ENCODE results near the gene ZNF608. TPM values are rescaled to one million over a fixed set of nuclear protein-coding genes. Genes with fewer than 3 reads are reported as not detected.

Gene ZNF608
- total RNA-seq, 2 experiments from 2014 or later = 22.6 to 58.8 TPM

DNA sequence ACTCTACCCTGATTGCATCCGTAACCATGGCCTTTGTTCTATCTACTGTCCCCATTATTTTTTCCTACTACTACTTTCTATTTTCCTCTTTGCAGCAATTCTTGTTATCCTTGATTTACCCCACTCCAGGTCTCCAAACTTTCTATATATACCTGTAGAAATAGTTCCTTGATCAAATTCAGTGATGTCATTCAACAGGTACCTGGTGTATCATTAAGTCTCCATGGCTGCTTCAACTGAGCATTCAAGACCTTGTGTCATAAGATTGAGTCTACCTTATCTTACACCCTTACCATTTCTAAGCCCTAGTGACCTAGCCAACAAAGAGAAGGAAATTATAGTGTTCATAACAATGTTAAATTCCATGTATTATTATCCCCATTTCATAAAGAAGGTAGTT, 35.8 kb upstream of the ZNF608 start:
- no peaks in the 10 kb centered on the region for H4K20me1 ChIP-seq (ENCODE audit: insufficient read depth, low read length)
- H3K4me3 ChIP-seq (ENCODE audit: low read depth, low read length, poor library complexity, severe bottlenecking) = no peak overlapping the region
- H3K79me2 ChIP-seq (ENCODE audit: insufficient read depth, low read depth, low read length) = no peaks in the 10 kb centered on the region
- no peaks in the 10 kb centered on the region for H3K36me3 ChIP-seq (ENCODE audit: insufficient read depth, low read length)
- TF ChIP-seq, protein P1, sequence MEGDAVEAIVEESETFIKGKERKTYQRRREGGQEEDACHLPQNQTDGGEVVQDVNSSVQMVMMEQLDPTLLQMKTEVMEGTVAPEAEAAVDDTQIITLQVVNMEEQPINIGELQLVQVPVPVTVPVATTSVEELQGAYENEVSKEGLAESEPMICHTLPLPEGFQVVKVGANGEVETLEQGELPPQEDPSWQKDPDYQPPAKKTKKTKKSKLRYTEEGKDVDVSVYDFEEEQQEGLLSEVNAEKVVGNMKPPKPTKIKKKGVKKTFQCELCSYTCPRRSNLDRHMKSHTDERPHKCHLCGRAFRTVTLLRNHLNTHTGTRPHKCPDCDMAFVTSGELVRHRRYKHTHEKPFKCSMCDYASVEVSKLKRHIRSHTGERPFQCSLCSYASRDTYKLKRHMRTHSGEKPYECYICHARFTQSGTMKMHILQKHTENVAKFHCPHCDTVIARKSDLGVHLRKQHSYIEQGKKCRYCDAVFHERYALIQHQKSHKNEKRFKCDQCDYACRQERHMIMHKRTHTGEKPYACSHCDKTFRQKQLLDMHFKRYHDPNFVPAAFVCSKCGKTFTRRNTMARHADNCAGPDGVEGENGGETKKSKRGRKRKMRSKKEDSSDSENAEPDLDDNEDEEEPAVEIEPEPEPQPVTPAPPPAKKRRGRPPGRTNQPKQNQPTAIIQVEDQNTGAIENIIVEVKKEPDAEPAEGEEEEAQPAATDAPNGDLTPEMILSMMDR (conservative IDR thresholded peaks at IDR 0.05; ENCODE audit: low read length) = no peak
- no peak for TF ChIP-seq EZH2phosphoT487 (IDR thresholded peaks at IDR 0.05; ENCODE audit: borderline replicate concordance, low read depth, low read length)
- CTCF ChIA-PET (ENCODE audit: unreplicated experiment) = no interaction called here
- H3K9me2 ChIP-seq (ENCODE audit: insufficient read depth, low read length) = no peaks in the 10 kb centered on the region
- no peaks in the 10 kb centered on the region for H3K9me3 ChIP-seq (ENCODE audit: low read length)
- POLR2A ChIA-PET = no interaction called here
- no peaks in the 10 kb centered on the region for H3K4me1 ChIP-seq (ENCODE audit: insufficient read depth, low read length, poor library complexity, severe bottlenecking)
- DNase-seq (ENCODE audit: low spot score) = no peak
- no peak overlapping the region for H3K4me2 ChIP-seq (ENCODE audit: low read length)
- BruUV-seq (replicated peaks) = no TSS peak
- H3K27ac ChIP-seq (ENCODE audit: low read depth, low read length, poor library complexity, severe bottlenecking) = no peak overlapping the region
- no peak overlapping the region for H2AFZ ChIP-seq (ENCODE audit: low read length)
- intact Hi-C loops (cut with micrococcal nuclease; ENCODE audit: unreplicated experiment) = no loop called here

DNA sequence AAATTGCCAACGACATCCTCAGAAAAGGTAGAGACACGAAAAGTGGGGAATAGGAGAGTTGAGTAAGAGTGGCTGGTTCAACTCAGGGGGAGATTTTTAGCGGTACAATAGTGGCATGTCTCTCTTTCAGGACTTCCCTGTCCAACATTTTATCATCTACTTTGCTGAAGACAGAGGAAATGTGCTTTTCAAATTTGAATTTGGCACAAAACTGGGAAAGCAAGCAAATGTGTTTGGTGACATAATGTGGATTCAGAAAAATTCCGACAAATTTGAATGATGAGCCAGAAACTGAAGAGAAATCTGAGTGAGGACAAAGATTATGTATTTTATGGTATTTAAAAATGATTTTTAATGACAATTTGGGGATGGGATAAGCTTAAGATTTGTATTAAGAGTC, 33.6 kb upstream of the ZNF608 start:
- Histone ChIP-seq H3K4me3 (ENCODE audit: low read depth, low read length, poor library complexity, severe bottlenecking) (no peak overlapping the region), H4K20me1 (ENCODE audit: insufficient read depth, low read length) (no peaks in the 10 kb centered on the region), H3K9me2 (ENCODE audit: insufficient read depth, low read length) (no peaks in the 10 kb centered on the region), H2AFZ (ENCODE audit: low read length) (no peak overlapping the region), H3K27ac (ENCODE audit: low read depth, low read length, poor library complexity, severe bottlenecking) (no peak overlapping the region), H3K9me3 (ENCODE audit: low read length) (no peaks in the 10 kb centered on the region), H3K4me1 (ENCODE audit: insufficient read depth, low read length, poor library complexity, severe bottlenecking) (no peaks in the 10 kb centered on the region), H3K36me3 (ENCODE audit: insufficient read depth, low read length) (no peaks in the 10 kb centered on the region), H3K4me2 (ENCODE audit: low read length) (no peak overlapping the region), H3K79me2 (ENCODE audit: insufficient read depth, low read depth, low read length) (no peaks in the 10 kb centered on the region)
- no peak for DNase-seq (ENCODE audit: low spot score)
- no TSS peak for BruUV-seq (replicated peaks)
- intact Hi-C loops (cut with micrococcal nuclease; ENCODE audit: unreplicated experiment) = no loop called here
- ChIA-PET CTCF (ENCODE audit: unreplicated experiment) (no interaction called here), POLR2A (interaction anchor here (0.9 kb wide), 1 partner anchor 15 kb away, joined by 4 read pairs; no protein-coding TSS in a partner anchor)
- no peak for TF ChIP-seq EZH2phosphoT487 (IDR thresholded peaks at IDR 0.05; ENCODE audit: borderline replicate concordance, low read depth, low read length)
- TF ChIP-seq, protein P1 (conservative IDR thresholded peaks at IDR 0.05; ENCODE audit: low read length) = no peak

DNA sequence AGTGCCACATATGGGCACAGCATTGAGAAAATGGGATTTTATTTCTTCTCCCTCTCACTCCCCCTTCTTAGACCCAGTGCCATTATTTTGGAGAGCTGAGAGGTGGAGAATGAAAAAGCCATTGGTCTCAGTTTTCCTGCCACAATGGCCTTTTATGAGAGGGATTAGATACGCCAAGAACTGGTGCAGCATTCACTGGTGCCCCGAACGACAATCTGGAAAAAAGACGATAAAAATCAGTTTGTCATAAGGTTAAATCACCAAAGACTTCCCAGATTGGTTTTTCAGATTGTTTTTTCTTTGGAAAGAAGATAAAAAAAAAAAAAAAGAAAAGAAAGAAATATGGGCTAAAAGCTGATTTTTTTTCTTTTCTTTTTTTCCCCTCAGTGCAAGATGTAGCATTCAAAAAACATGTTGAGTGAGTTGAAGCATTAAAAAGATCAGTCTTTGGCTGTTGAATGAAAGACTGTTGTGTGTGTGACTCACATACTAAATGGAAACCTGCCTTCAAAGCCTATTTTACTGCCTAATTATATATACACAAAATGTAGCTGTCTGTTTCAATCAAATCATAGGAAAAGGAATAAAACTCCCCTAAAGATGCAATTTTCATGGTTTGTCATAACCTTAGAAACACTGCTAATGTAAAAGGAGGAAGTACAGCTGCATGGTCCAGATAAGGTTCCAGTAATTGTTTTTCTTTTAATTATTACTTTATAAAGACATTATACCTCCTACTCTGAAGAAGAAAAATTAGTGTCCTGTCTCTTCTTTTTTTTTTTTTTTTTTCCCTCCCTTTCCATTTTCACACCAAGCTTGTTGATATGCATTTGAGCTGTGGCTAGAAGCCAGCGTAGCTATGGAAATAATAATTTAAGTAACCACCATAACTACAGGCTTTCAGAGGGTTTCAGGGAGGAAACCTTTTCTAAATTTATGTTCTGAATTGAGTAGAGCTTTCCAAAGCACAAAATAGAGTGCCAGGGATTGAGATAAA, 27.2 kb upstream of the ZNF608 start:
- no peak overlapping the region; the same call in 1 of the 2 replicates for H2AFZ ChIP-seq (ENCODE audit: low read length)
- no TSS peak for BruUV-seq (replicated peaks)
- H3K79me2 ChIP-seq (ENCODE audit: insufficient read depth, low read depth, low read length) = no peaks in the 10 kb centered on the region
- no peak for DNase-seq (ENCODE audit: low spot score)
- no peaks in the 10 kb centered on the region for H3K36me3 ChIP-seq (ENCODE audit: insufficient read depth, low read length)
- H4K20me1 ChIP-seq (ENCODE audit: insufficient read depth, low read length) = no peaks in the 10 kb centered on the region
- H3K27ac ChIP-seq (ENCODE audit: low read depth, low read length, poor library complexity, severe bottlenecking) = no peak overlapping the region
- H3K4me3 ChIP-seq (ENCODE audit: low read depth, low read length, poor library complexity, severe bottlenecking) = no peak overlapping the region
- ChIA-PET CTCF (ENCODE audit: unreplicated experiment) (interaction anchor here (0.9 kb wide), 1 partner anchor 11 kb away, joined by 4 read pairs; no protein-coding TSS in a partner anchor), POLR2A (interaction anchor here (0.5 to 2.7 kb wide), 23 partner anchors 9 to 1116 kb away, joined by 3 to 16 read pairs (median 3); no protein-coding TSS in a partner anchor)
- intact Hi-C loops (cut with micrococcal nuclease; ENCODE audit: unreplicated experiment) = no loop called here
- H3K9me2 ChIP-seq (ENCODE audit: insufficient read depth, low read length) = no peaks in the 10 kb centered on the region
- H3K4me1 ChIP-seq (ENCODE audit: insufficient read depth, low read length, poor library complexity, severe bottlenecking) = no peaks in the 10 kb centered on the region
- TF ChIP-seq, protein P1 (conservative IDR thresholded peaks at IDR 0.05; ENCODE audit: low read length) = no peak
- no peak for TF ChIP-seq EZH2phosphoT487 (IDR thresholded peaks at IDR 0.05; ENCODE audit: borderline replicate concordance, low read depth, low read length)
- no peak overlapping the region for H3K4me2 ChIP-seq (ENCODE audit: low read length)
- no peaks in the 10 kb centered on the region for H3K9me3 ChIP-seq (ENCODE audit: low read length)
